ENCODE results near the gene COX17. TPM values are rescaled to one million over a fixed set of nuclear protein-coding genes. Genes with fewer than 3 reads are reported as not detected.

The COX17 gene
- total and polyA plus RNA-seq, 9 of the 15 experiments (the other 6 are each of a cell fraction or from before 2014, with no cell fraction given) = 29.1 to 167 (median 60.6) TPM

DNA sequence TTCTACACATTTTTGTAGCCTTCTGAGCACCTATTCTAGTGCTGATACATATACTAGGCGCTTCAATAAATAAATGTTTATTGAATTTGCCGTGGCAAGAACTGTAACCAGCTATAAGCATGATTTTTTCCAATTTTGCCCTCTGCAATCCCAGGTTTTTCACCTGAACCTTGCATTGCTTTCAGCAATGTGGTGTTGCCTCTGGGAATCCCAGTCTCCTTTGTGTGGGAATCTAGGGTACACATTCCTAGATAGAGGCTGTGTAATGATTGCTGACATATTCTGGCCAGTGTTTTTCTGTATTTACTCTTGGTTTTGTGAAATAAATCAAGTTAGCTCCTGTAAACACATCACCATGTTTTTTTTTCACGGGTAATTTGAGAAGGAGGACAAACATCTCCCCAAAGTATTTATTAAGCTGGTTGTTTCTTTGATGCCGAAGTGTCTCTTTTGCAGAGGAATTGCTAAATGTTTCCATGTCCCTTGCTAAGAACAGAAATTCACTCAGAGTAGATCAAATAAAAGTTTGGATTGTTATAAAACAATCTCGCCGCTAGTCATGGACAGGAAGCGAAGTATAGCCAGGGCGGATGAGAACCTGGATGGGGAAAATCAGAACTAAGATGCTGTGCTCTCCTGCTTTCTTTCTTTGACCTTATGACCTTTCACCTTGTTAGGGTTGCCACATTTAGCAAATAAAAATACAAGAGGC is 26.8 kb upstream of the COX17 start:
- TF ChIP-seq BHLHE40 (IDR thresholded peaks at IDR 0.05; ENCODE audit: low read length) (no peak), ILK (tag; IDR thresholded peaks at IDR 0.05; ENCODE audit: borderline replicate concordance, low read depth) (no peak), FUS (optimal IDR thresholded peaks at IDR 0.05; ENCODE audit: low read depth, low read length) (no peak), ZNF280B (CRISPR knock-in tag; IDR thresholded peaks at IDR 0.05) (no peak), RAD21 (CRISPR knock-in tag; conservative IDR thresholded peaks at IDR 0.05 in 1 of 2, IDR thresholded peaks at IDR 0.05 in 1 of 2) (no peak), MAFG (tag; conservative IDR thresholded peaks at IDR 0.05) (no peak), KAT8 (IDR thresholded peaks at IDR 0.05; ENCODE audit: low read depth) (no peak), CHCHD3 (CRISPR knock-in tag; IDR thresholded peaks at IDR 0.05) (no peak), ZNF589 (CRISPR knock-in tag; IDR thresholded peaks at IDR 0.05; ENCODE audit: low read depth) (no peak), NFRKB (IDR thresholded peaks at IDR 0.05; ENCODE audit: low read depth) (no peak), POLR3G (IDR thresholded peaks at IDR 0.05; ENCODE audit: extremely low read depth, insufficient read length, insufficient replicate concordance) (no peak), ETV6 (IDR thresholded peaks at IDR 0.05; ENCODE audit: borderline replicate concordance in 1 of 2, low read depth in 2 of 2, low read length in 1 of 2) (no peak), ETV6 (CRISPR knock-in tag; IDR thresholded peaks at IDR 0.05; ENCODE audit: borderline replicate concordance) (no peak), RBBP5 (IDR thresholded peaks at IDR 0.05; ENCODE audit: borderline replicate concordance, insufficient read depth, low read length, poor library complexity, severe bottlenecking) (no peak)
- CTCF ChIA-PET (ENCODE audit: low intra/inter-chr PET ratio) = no interaction called here
- no peak for DNase-seq (ENCODE audit: extremely low read depth in 1 of 4, low spot score in 3 of 4)

More for the DNA sequence above, 26.8 kb upstream of the COX17 start:
- FAIRE-seq (no peak), ATAC-seq (no peak)
- Histone ChIP-seq H3K9me1 (ENCODE audit: control insufficient read depth, insufficient read depth, low read length) (no peaks in the 10 kb centered on the region), H3K9ac (ENCODE audit: insufficient read depth in 1 of 2, low read depth in 2 of 2, low read length in 2 of 2) (no peak overlapping the region), H3K36me3 (ENCODE audit: control insufficient read depth, insufficient read depth, low read length) (no peaks in the 10 kb centered on the region), H3K4me1 (replicated peaks in 1 of 2; ENCODE audit: control insufficient read depth in 2 of 2, insufficient read depth in 2 of 2, low read length in 2 of 2) (peaks cover 0 to 2% of the 10 kb centered on the region in 2 experiments; a peak in 1 of 5 replicates), H3K4me2 (ENCODE audit: insufficient read depth, low read length) (no peak overlapping the region), H3K9me3 (replicated peaks; ENCODE audit: control insufficient read depth, insufficient read depth, low read depth, low read length) (no peaks in the 10 kb centered on the region; the same call in none of the 2 replicates), H3K4me3 (no peak overlapping the region), H3K27ac (ENCODE audit: extremely low read depth, low read depth, low read length) (no peak overlapping the region), H4K20me1 (replicated peaks; ENCODE audit: control insufficient read depth, insufficient read depth, low read length) (no peaks in the 10 kb centered on the region), H3K79me2 (ENCODE audit: control insufficient read depth, insufficient read depth, low read length) (no peaks in the 10 kb centered on the region), H2AFZ (ENCODE audit: low read depth, low read length) (no peak overlapping the region), H3K27me3 (ENCODE audit: control insufficient read depth in 2 of 2, insufficient read depth in 2 of 2, low read length in 2 of 2) (no peaks in the 10 kb centered on the region)
- in situ Hi-C loops (cut with MboI) (no loop called here), intact Hi-C loops (cut with micrococcal nuclease) (no loop called here)
- POLR2A ChIA-PET = interaction anchor here (1.0 kb wide), 1 partner anchor 9 kb away, joined by 3 read pairs; no protein-coding TSS in a partner anchor
- no TSS peak for BruUV-seq (replicated peaks)
- 24% methylated on average over 7 of the region's 8 CpGs for WGBS (ENCODE audit: insufficient coverage, low coverage, missing lambda C conversion rate)
